Measurements from ENCODE around the gene GNB1L. TPM values are rescaled to one million over a fixed set of nuclear protein-coding genes. Genes with fewer than 3 reads are reported as not detected.

The GNB1L gene
- polyA plus RNA-seq, 3 donors: 3.4 to 6.0 (median 4.8) TPM

GRCh38 chr22:19807161-19807913, 47.3 kb downstream of the GNB1L start:
- WGBS (ENCODE audit: insufficient coverage): 100% methylated on average over 13 of the region's 15 CpGs
- Histone ChIP-seq H3K27ac (ENCODE audit: low read depth in 1 of 2, low read length in 2 of 2) (no peak overlapping the region), H3K36me3 (replicated peaks in 1 of 2; ENCODE audit: control insufficient read depth in 1 of 2, insufficient read depth in 2 of 2, low read length in 2 of 2) (no peaks in the 10 kb centered on the region), H3K4me2 (replicated peaks; ENCODE audit: extremely low read depth, low read length, poor library complexity, severe bottlenecking) (no peak overlapping the region), H2AFZ (ENCODE audit: insufficient read depth, low read depth, low read length, poor library complexity, severe bottlenecking) (no peak overlapping the region), H3K4me1 (ENCODE audit: control insufficient read depth in 1 of 2, insufficient read depth in 2 of 2, low read length in 2 of 2) (no peaks in the 10 kb centered on the region), H3K79me2 (ENCODE audit: insufficient read depth, low read length) (no peaks in the 10 kb centered on the region), H3K9me3 (replicated peaks in 1 of 2; ENCODE audit: control insufficient read depth in 1 of 2, insufficient read depth in 1 of 2, low read length in 2 of 2) (no peaks in the 10 kb centered on the region), H3K27me3 (ENCODE audit: control insufficient read depth in 2 of 2, insufficient read depth in 2 of 2, low read length in 2 of 2) (no peaks in the 10 kb centered on the region), H3K4me3 (replicated peaks in 1 of 3; ENCODE audit: low read depth in 2 of 3, low read length in 3 of 3) (no peak overlapping the region), H4K20me1 (ENCODE audit: insufficient read depth, low read length) (no peaks in the 10 kb centered on the region), H3K9ac (ENCODE audit: insufficient read depth, low read length, poor library complexity, severe bottlenecking) (no peak overlapping the region)
- H3K4me3 Mint-ChIP-seq: no peak overlapping the region
- no peaks in the 10 kb centered on the region for H3K4me1 Mint-ChIP-seq
- no peak overlapping the region for H3K27ac Mint-ChIP-seq
- no peaks in the 10 kb centered on the region for H3K36me3 Mint-ChIP-seq
- H3K9me3 Mint-ChIP-seq: peaks cover 0 to 4% (median 0%) of the 10 kb centered on the region in 7 donors
- peaks cover 0 to 4% (median 0%) of the 10 kb centered on the region in 3 donors for H3K27me3 Mint-ChIP-seq (ENCODE audit: low read depth in 3 of 3)
- TF ChIP-seq, protein P1, sequence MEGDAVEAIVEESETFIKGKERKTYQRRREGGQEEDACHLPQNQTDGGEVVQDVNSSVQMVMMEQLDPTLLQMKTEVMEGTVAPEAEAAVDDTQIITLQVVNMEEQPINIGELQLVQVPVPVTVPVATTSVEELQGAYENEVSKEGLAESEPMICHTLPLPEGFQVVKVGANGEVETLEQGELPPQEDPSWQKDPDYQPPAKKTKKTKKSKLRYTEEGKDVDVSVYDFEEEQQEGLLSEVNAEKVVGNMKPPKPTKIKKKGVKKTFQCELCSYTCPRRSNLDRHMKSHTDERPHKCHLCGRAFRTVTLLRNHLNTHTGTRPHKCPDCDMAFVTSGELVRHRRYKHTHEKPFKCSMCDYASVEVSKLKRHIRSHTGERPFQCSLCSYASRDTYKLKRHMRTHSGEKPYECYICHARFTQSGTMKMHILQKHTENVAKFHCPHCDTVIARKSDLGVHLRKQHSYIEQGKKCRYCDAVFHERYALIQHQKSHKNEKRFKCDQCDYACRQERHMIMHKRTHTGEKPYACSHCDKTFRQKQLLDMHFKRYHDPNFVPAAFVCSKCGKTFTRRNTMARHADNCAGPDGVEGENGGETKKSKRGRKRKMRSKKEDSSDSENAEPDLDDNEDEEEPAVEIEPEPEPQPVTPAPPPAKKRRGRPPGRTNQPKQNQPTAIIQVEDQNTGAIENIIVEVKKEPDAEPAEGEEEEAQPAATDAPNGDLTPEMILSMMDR (IDR thresholded peaks at IDR 0.05): no peak
- no peak for DNase-seq
- intact Hi-C loops (cut with micrococcal nuclease): no loop called here

DNA sequence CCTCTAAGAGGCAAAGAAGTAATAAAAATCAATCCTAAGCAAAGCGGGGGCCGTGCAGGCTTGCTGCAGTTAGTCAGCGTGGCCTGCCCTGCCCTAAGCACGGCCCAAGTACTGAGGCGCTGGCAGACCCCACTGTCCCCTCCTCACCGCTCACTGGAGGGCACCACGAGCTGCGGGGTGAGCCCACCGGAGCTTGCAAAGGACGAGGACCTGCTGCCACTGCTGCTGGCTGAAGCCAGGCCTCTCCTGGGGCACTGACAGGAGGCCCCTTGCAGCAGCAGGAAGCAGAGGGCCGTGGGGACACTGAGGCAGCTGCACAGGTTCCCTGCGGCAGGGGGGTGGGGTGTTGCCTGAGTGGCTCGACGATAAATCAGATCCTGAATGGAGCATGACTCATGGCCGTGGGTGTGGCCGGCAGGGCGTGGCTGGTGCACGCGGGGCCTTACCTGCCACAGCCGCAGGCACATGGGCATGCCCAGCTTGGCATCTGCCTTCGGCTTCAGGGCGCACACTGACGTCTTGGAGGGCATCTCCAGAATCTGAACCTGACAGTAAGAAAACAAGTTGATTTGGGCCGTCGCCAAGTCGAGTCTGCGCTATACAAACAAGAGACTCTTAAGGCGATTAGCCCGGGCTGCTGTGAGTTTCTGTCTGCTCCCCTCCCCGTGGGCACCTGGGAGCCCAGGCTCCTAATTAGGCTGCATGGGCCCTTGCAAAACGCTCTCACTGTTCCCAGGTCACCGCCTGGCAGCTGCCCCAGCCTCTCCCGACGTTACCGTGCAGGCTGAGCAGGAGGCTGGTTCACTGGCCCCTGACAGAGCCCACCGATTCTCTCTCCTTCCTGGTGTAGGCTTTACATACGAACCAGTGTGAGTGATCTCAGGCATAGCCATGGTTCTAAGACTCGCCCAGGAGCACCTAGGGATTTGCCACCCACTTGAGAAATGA, 48.2 kb downstream of the GNB1L start:
- H2AFZ ChIP-seq (ENCODE audit: insufficient read depth, low read depth, low read length, poor library complexity, severe bottlenecking): no peak overlapping the region
- 89% methylated on average over 38 of the region's 38 CpGs for WGBS (ENCODE audit: insufficient coverage)
- H3K4me2 ChIP-seq (replicated peaks; ENCODE audit: extremely low read depth, low read length, poor library complexity, severe bottlenecking): no peak overlapping the region

More for the DNA sequence above, 48.2 kb downstream of the GNB1L start:
- H3K27ac Mint-ChIP-seq: no peak overlapping the region
- peaks cover 0 to 2% (median 2%) of the 10 kb centered on the region in 3 donors for H3K27me3 Mint-ChIP-seq (ENCODE audit: low read depth in 3 of 3)
- peaks cover 0 to 4% (median 0%) of the 10 kb centered on the region in 7 donors for H3K9me3 Mint-ChIP-seq
- H3K36me3 ChIP-seq (replicated peaks in 1 of 2; ENCODE audit: control insufficient read depth in 1 of 2, insufficient read depth in 2 of 2, low read length in 2 of 2): no peaks in the 10 kb centered on the region
- no peak overlapping the region for H3K27ac ChIP-seq (ENCODE audit: low read depth in 1 of 2, low read length in 2 of 2)
- H3K4me3 Mint-ChIP-seq: no peak overlapping the region
- no peak overlapping the region for H3K4me3 ChIP-seq (replicated peaks in 1 of 3; ENCODE audit: low read depth in 2 of 3, low read length in 3 of 3)
- no peak overlapping the region for H3K9ac ChIP-seq (ENCODE audit: insufficient read depth, low read length, poor library complexity, severe bottlenecking)
- intact Hi-C loops (cut with micrococcal nuclease): no loop called here
- H3K4me1 ChIP-seq (ENCODE audit: control insufficient read depth in 1 of 2, insufficient read depth in 2 of 2, low read length in 2 of 2): no peaks in the 10 kb centered on the region
- TF ChIP-seq, protein P1 (IDR thresholded peaks at IDR 0.05): no peak
- no peaks in the 10 kb centered on the region for H4K20me1 ChIP-seq (ENCODE audit: insufficient read depth, low read length)
- DNase-seq: no peak
- no peaks in the 10 kb centered on the region for H3K36me3 Mint-ChIP-seq
- H3K27me3 ChIP-seq (ENCODE audit: control insufficient read depth in 2 of 2, insufficient read depth in 2 of 2, low read length in 2 of 2): no peaks in the 10 kb centered on the region
- no peaks in the 10 kb centered on the region for H3K4me1 Mint-ChIP-seq
- no peaks in the 10 kb centered on the region for H3K9me3 ChIP-seq (replicated peaks in 1 of 2; ENCODE audit: control insufficient read depth in 1 of 2, insufficient read depth in 1 of 2, low read length in 2 of 2)
- H3K79me2 ChIP-seq (ENCODE audit: insufficient read depth, low read length): no peaks in the 10 kb centered on the region
